Fibroblast of villous mesenchyme (primary cell): ENCODE results near the gene PHYH. TPM values are rescaled to one million over a fixed set of nuclear protein-coding genes. Genes with fewer than 3 reads are reported as not detected.
"Not testable (repeated sequence)": the region's sequence is repeated elsewhere in the genome, so short reads cannot be mapped to it uniquely, and the experiment has no call there.

Experiments
- DNase-seq: peaks from one replicate; pipeline ENCODE4 v3.0.0-alpha.2; 2010; ENCODE audit warnings: low read depth
- H3K4me3 ChIP-seq: 2 replicates; pipeline ENCODE4 v1.5.1; 2011; ENCODE audit warnings: low read depth, mild to moderate bottlenecking, low read length
- CTCF ChIP-seq: IDR thresholded peaks from 2 replicates; pipeline ENCODE4 v1.5.1; 2012; ENCODE audit warnings: low read depth, mild to moderate bottlenecking, low read length; ENCODE audit not compliant: insufficient read depth
- total RNA-seq: library from RNA; depleted of rRNA; stranded (reverse); fragments of >200 nt; gene quantifications from 2 replicates; pipeline ENCODE4 v1.2.3, GENCODE V29; 2012

PHYH gene
- total RNA-seq, 1 donor, result 16.0 TPM

- DNase-seq, result no peak
- H3K4me3 ChIP-seq, result no peak overlapping the region
- no peak for TF ChIP-seq CTCF
Measured at GRCh38 chr10:13262433-13262832, 37.4 kb downstream of the PHYH start.

GRCh38 chr10:13257621-13258140 lies 42.2 kb downstream of the PHYH start:
- H3K4me3 ChIP-seq, result no peak overlapping the region
- TF ChIP-seq CTCF, result no peak
- no peak for DNase-seq

GRCh38 chr10:13256627-13257026 lies 43.2 kb downstream of the PHYH start:
- DNase-seq, result no peak
- no peak for TF ChIP-seq CTCF
- H3K4me3 ChIP-seq, result no peak overlapping the region

- H3K4me3 ChIP-seq, result no peak overlapping the region
- no peak for DNase-seq
- TF ChIP-seq CTCF, result no peak
Measured at GRCh38 chr10:13253726-13254125, 46.1 kb downstream of the PHYH start.

GRCh38 chr10:13247784-13248183 lies 52.1 kb downstream of the PHYH start:
- no peak for TF ChIP-seq CTCF
- DNase-seq, result no peak
- no peak overlapping the region for H3K4me3 ChIP-seq

- DNase-seq, result no peak
- no peak for TF ChIP-seq CTCF
- H3K4me3 ChIP-seq, result no peak overlapping the region
Measured at GRCh38 chr10:13247246-13247645, 52.6 kb downstream of the PHYH start.

- H3K4me3 ChIP-seq, DNase-seq: not testable (repeated sequence)
Measured at GRCh38 chr10:13242260-13242659, 57.6 kb downstream of the PHYH start.

GRCh38 chr10:13241613-13242012 lies 58.3 kb downstream of the PHYH start:
- DNase-seq, result no peak
- H3K4me3 ChIP-seq, result no peak overlapping the region
- no peak for TF ChIP-seq CTCF
